Stimulated activated naive B cell treated with anti-CD40 and anti-IgM and Interleukin-4, amounts not matched to agents 10 μg/mL and 1 μg/mL and 100 μg/mL, for 72 hours (primary cell): ENCODE results near the gene FEM1B.

Experiments
- ATAC-seq, 2 donors: fragments of 150-1000 bp; cut with Tn5 transposase; replicated peaks; 2 replicates each; pipeline ENCODE4 v1.10.0; 2021; ENCODE audit warnings: moderate library complexity in 1 of 2
- DNase-seq: peaks from one replicate; pipeline ENCODE4 v3.0.0; 2021
- H3K27ac Mint-ChIP-seq: one replicate; pipeline ENCODE4 v1.8.0; 2022; ENCODE audit warnings: mild to moderate bottlenecking, mixed read lengths
- H3K27me3 Mint-ChIP-seq, 2 donors: one replicate each; pipeline ENCODE4 v1.8.0; 2022; ENCODE audit warnings: mixed read lengths in 2 of 2
- H3K36me3 Mint-ChIP-seq, 2 donors: one replicate each; pipeline ENCODE4 v1.8.0; 2022; ENCODE audit warnings: mixed read lengths in 2 of 2, mild to moderate bottlenecking in 1 of 2
- H3K4me1 Mint-ChIP-seq, 2 donors: one replicate each; pipeline ENCODE4 v1.8.0; 2022; ENCODE audit warnings: mixed read lengths in 2 of 2, mild to moderate bottlenecking in 1 of 2
- H3K4me3 Mint-ChIP-seq, 2 donors: one replicate each; pipeline ENCODE4 v1.8.0; 2022; ENCODE audit warnings: mild to moderate bottlenecking in 2 of 2, mixed read lengths in 2 of 2, moderate library complexity in 1 of 2
- H3K9me3 Mint-ChIP-seq, 2 donors: one replicate each; pipeline ENCODE4 v1.8.0; 2022; ENCODE audit warnings: mixed read lengths in 2 of 2, mild to moderate bottlenecking in 1 of 2

FEM1B gene

DNA sequence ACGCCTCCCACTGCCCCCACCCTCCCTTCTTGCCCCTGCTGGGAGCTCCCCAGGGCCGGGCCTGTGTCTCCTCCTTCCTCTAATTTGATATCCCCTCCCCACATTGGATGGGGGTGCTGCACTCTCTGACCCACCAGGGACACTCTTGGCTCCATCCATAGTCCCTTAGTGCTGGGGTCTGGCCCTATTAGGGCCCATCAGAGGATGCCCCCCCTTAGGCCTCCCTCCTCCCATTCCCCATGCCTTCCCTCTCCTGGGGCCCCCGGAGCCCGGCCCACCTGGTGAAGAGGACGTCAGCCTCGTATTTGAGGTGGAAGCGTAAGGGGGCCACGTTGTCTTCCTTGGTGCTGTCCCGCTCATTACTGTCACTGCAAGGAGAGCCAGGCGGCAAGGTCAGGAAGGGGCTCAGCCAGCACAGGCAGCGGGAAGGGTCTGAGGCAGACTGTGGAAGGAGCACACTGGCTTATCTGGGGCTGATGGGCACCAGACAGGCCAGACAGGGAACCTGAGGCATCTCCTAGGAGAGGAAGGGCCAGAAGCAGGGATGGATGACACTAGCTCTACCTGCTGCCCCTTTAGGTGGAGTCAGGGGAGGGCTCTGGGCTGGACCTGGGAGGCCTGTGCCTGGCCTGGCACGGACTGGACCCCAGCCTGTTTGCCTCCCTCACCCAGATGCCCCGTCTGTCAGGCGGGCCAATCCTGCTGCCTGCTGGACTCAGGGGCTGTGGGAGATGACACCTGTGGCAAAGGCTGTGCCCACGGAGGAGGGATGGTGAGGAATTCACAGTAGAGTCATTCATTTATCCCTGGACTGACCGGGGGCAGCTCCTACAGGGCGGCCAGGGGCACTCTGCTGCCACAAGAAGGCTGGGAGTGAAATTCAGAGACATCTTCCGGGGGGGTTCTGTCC, 36.2 kb downstream of the FEM1B start:
- Mint-ChIP-seq H3K4me1 (peaks cover 0 to 6% of the 10 kb centered on the region in 2 donors), H3K36me3 (no peaks in the 10 kb centered on the region), H3K9me3 (no peaks in the 10 kb centered on the region), H3K27me3 (peaks cover 0 to 11% of the 10 kb centered on the region in 2 donors), H3K27ac (no peak overlapping the region), H3K4me3 (no peak overlapping the region)
- DNase-seq (no peak), ATAC-seq (no peak)

DNA sequence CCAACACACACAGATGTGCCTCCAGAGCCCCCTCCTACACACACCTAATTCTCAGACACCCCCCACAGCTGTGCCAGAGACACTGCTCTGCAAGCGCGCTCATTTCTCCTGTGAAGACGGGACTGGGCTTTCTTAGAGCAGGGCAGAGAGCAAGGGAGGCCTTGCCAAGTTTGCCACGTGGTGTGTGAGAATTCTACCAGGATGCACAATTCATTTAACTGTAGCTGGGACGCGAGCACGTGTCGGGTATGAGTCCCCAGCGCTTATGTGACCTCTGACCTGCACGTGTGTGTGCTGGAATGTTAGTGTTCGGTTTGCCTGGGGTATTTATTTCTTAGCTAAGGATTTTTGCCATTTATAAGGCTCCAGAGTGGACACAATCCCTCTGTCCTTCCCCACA, 37.0 kb downstream of the FEM1B start:
- ATAC-seq (no peak), DNase-seq (no peak)
- H3K9me3 Mint-ChIP-seq: no peaks in the 10 kb centered on the region
- peaks cover 0 to 6% of the 10 kb centered on the region in 2 donors for H3K4me1 Mint-ChIP-seq
- no peaks in the 10 kb centered on the region for H3K36me3 Mint-ChIP-seq
- H3K27me3 Mint-ChIP-seq: peaks cover 3 to 11% of the 10 kb centered on the region in 2 donors
- no peak overlapping the region for H3K4me3 Mint-ChIP-seq
- H3K27ac Mint-ChIP-seq: no peak overlapping the region

DNA sequence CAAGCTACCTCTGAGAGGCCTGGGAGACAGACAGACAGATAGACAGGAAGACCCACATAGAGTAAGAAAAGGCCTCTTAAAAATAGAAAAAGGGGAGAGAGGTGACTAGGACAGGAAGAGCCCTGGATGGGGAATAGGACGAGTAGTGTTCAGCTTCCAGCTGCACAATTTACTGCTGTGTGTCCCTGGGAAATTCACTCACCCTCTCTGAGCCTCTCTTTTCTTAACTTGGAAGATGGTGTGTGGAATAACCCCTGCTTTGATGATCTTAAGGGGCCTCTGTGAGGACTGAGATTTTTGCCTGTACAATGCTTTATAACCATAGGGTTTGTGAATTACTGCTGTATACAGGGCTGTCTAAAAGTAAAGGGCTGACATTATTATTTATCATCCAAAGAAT, 37.5 kb downstream of the FEM1B start:
- Mint-ChIP-seq H3K4me1 (peaks cover 0 to 6% of the 10 kb centered on the region in 2 donors), H3K27ac (no peak overlapping the region), H3K9me3 (no peaks in the 10 kb centered on the region), H3K27me3 (peaks cover 3 to 11% of the 10 kb centered on the region in 2 donors), H3K36me3 (no peaks in the 10 kb centered on the region), H3K4me3 (no peak overlapping the region)
- no peak for ATAC-seq
- no peak for DNase-seq

DNA sequence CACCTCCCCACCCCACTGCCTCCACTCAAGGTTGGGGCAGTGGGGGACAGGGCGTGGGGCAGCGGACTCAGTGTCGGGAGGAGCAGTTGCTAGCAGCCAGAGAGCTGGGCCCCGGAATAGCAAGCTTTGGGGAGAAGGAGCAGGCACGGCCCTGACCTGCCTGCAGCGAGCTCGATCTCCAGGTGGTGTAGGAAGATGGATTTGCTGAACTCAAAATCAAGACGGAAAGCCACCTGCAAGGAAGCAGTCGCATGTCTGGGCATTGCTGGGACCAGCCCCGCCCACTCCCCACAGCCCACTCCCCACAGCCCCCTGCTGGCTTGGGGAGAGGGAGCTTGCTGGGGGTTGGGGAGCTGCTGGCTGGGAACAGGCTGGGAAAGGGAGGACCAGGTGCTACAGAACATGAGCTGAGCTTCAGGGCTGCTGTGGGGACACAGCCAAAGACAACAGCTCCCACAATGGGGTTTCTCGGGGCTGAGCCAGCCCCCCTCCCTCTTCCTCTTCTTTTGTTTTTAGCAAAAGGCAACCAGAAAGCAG, 38.0 kb downstream of the FEM1B start:
- Mint-ChIP-seq H3K4me1 (peaks cover 0 to 3% of the 10 kb centered on the region in 2 donors), H3K4me3 (no peak overlapping the region), H3K27me3 (peaks cover 3 to 11% of the 10 kb centered on the region in 2 donors), H3K27ac (no peak overlapping the region), H3K9me3 (no peaks in the 10 kb centered on the region), H3K36me3 (no peaks in the 10 kb centered on the region)
- ATAC-seq (no peak), DNase-seq (no peak)

DNA sequence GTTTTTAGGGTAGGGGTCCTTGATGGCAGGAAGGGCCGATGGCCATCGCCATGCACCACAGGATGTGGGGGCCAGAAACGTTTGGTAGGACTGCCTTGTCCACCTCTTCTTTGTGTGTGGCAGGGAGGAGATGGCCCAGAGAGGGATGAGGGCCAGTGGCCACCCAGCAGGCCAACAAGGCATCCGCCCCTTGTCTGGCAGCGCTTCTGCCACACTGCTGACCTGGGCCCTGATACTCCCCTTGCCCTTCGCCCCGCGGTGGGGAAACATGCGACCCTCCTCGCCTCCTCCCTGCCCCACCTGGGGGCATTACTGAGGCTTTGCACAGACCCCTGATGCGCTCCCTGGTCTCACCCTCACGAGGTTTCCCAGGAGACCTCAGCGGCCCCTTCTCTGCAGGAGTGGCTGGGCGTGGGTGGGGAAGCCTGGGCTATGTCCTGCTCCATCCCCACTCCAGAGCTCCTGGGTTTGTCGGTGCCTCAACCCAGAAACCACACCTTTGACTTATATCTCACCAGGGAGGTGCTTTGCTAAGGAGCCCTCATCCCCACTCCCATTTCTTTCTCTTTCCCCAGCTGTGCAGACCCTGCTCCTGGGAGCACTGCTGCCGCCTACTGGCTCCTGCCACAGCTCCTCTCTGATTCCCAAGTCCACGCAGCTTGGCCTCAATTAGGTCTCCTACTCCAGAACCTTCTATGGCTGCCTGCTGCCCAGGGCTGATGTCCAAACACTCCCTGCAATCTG, 38.7 kb downstream of the FEM1B start:
- ATAC-seq (no peak), DNase-seq (no peak)
- H3K4me3 Mint-ChIP-seq: no peak overlapping the region
- no peaks in the 10 kb centered on the region for H3K4me1 Mint-ChIP-seq
- H3K27ac Mint-ChIP-seq: no peak overlapping the region
- peaks cover 3 to 11% of the 10 kb centered on the region in 2 donors for H3K27me3 Mint-ChIP-seq
- no peaks in the 10 kb centered on the region for H3K9me3 Mint-ChIP-seq
- no peaks in the 10 kb centered on the region for H3K36me3 Mint-ChIP-seq

DNA sequence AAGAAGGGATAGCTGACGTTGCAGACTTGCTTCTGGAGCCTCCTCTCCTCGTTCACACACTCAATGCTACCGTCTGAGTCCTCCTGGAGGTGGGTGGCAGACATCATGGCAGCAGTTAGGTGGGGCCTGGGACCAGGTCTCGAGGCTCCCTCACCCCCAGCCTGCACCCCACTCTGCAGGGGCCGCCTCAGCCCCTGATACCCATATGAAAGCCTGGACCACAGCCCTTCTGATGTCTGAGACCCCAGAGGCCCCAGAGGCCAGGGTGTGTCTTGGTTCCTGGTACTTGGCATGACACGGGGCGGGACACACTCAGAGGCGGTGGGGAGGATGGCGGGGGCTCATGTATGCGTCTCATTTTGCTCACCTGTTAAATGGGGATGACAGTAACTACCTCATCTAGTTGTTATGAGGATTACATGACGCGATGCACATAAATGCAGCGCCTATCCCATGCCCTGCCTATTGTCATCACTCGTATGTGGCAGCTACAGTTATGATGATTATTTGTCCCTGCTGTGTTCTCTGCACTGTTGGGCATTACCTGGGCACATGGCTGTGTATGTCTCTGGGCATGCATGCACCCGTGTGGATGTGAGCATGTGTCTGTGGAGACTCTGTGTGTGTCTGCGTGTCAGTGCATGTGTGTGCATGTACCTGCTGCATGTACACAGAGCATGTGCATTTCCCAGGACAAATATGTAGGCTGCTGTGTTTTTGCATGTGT, 39.9 kb downstream of the FEM1B start:
- no peak overlapping the region for H3K27ac Mint-ChIP-seq
- ATAC-seq: no peak
- H3K9me3 Mint-ChIP-seq: no peaks in the 10 kb centered on the region
- DNase-seq: no peak
- no peaks in the 10 kb centered on the region for H3K36me3 Mint-ChIP-seq
- H3K4me1 Mint-ChIP-seq: no peaks in the 10 kb centered on the region
- H3K27me3 Mint-ChIP-seq: peaks cover 3 to 11% of the 10 kb centered on the region in 2 donors
- no peak overlapping the region for H3K4me3 Mint-ChIP-seq

DNA sequence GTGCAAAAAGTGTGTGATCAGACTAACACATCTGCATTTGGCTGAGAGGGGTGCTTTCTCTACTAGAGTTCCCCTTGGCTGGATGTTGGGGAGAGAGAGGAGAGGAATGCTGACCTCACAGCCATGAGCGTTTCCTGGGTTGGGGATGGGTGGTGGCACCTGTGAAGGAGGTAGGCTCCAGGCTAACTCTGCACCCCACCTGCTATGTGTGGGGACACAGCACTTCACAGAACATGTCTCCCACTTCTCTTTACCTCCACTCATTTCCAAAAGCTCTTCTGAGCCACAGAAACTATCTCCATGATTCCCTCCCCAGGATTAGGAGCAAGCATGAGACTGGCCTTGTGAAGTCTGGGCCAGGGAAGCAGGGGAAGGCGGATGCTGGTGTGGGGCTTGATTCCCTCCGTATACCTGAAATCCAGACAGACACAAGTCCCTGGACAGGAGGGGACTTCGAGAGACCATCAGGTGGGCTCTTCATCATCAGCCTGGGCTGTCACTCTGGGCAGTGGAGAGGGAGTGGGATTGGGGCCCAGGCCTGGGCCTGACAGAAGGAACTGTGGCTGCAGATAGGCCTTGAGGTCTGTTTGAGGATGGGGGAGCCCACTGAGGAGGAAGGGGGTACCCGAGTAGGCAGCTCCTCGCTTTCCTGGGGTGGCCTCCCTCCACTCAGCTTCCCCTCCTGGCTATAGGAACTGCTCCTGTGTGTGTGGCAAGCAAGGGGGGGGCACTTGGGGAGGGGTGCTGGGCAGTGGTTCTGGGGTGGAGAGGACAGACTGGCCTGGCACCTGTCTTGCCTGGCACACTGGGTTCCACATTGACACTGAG, 40.7 kb downstream of the FEM1B start:
- DNase-seq (no peak), ATAC-seq (no peak)
- H3K9me3 Mint-ChIP-seq: no peaks in the 10 kb centered on the region
- H3K4me1 Mint-ChIP-seq: no peaks in the 10 kb centered on the region
- no peak overlapping the region for H3K4me3 Mint-ChIP-seq
- no peaks in the 10 kb centered on the region for H3K36me3 Mint-ChIP-seq
- no peak overlapping the region for H3K27ac Mint-ChIP-seq
- peaks cover 3 to 11% of the 10 kb centered on the region in 2 donors for H3K27me3 Mint-ChIP-seq

DNA sequence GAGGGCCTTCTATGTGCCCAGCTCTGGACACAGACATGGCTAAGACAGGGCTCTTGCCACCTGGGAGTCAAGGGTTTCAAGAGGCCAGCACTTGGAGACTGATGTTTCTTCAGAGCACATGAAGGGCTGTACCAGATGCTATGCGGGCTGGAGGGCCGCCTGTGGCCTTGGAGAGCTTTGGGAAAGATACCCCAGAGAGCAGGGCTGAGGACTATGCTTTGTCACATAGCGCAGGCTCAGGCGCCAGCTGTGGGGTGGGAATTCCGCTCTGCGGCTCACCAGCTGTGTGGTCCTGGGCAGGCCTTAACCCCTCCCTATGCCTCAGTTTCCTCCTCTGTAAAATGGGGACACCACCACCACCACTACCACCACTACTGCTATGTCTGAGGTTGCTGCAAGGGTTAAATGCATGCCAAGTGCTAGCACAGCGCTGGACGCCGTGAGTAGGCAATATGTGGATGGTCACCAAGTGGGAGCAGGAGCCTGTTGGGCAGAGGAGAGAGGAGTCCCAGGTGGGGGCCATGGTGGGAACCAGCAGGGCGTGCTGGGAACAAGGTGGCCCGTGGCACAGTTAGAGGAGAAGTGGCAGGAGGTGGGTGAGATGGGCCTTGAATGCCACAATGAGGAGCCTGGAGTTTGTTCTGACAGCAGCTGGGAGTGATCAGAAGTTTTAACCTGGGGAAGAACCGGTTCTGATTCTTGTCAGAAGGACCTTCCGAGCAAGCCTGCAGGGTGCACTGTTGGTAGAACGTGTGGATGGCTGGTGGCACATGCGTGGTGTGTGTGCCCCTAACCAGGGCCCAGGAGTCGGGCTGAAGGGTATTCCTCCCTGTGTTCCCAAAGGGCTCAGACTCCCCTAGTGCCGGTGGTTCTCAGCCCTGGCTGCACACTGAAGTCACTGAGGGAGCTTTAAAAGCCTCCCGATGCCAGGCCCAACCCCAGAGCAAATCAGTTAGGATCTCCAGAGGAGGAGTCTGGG, 41.7 kb downstream of the FEM1B start:
- Mint-ChIP-seq H3K9me3 (no peaks in the 10 kb centered on the region), H3K27me3 (peaks cover 8 to 11% of the 10 kb centered on the region in 2 donors), H3K4me3 (no peak overlapping the region), H3K36me3 (no peaks in the 10 kb centered on the region), H3K27ac (no peak overlapping the region), H3K4me1 (no peaks in the 10 kb centered on the region)
- DNase-seq (no peak), ATAC-seq (no peak)

DNA sequence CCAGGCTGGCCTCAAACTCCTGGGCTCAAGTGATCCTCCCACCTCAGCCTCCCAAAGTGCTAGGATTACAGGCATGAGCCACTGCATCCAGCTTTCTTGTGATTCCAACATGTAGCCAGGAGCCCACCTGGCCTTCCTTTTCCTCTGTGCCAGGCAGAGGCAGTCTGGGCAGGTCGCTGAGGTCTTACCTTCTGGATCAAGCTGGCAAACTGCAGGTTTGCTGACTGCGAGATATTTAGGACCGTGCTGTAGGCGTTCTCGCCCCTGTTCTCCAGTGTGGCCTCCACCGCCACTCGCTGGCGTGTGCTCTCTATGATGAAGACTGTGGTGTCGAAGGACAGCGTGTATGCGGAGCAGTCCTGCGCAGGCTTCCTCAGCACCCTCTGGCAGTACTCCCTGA, 42.5 kb downstream of the FEM1B start:
- Mint-ChIP-seq H3K9me3 (no peaks in the 10 kb centered on the region), H3K27me3 (peaks cover 8 to 11% of the 10 kb centered on the region in 2 donors), H3K4me1 (no peaks in the 10 kb centered on the region), H3K27ac (no peak overlapping the region), H3K36me3 (no peaks in the 10 kb centered on the region), H3K4me3 (no peak overlapping the region)
- DNase-seq: no peak
- no peak for ATAC-seq

DNA sequence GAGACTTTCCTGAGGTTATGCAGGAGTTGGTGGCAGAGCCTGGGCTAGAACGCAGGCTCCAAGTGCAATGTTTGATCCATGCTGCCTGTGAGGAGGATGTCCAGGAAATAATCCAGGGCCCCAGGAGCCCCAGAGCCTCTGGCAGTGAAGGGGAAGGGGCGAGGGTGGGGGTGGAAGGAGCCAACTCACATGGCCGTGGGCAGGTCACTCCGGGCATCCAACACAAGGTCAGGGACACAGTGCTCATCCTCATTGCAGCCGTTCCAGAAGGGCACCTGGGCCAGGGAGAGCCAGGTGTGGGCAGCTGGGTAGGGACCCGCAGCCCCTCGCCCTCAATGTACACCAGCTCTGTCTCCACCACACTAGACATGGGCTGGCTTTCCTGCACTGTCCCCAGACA, 43.7 kb downstream of the FEM1B start:
- ATAC-seq: no peak
- no peak overlapping the region for H3K27ac Mint-ChIP-seq
- H3K9me3 Mint-ChIP-seq: no peaks in the 10 kb centered on the region
- H3K36me3 Mint-ChIP-seq: no peaks in the 10 kb centered on the region
- H3K4me1 Mint-ChIP-seq: no peaks in the 10 kb centered on the region
- no peak overlapping the region for H3K4me3 Mint-ChIP-seq
- no peak for DNase-seq
- H3K27me3 Mint-ChIP-seq: peaks cover 10% of the 10 kb centered on the region in 2 donors

DNA sequence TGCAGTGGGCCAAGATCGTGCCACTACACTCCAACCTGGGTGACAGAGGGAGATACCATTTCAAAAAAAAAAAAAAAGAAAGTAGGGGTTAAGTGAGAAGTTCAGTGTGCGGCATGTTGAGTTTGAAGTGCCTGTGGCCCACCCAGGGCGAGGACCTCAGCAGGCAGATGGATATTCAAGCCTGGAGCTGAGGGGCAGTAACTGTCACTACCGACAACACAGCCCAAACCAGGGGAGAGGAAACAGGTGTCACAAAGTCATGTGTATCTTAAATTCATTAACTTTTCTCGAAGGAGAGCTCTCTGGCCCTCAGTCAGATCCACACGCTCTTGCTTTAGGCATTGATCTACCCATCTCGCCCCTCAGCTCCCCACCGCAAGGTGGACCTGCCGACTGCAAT, 45.3 kb downstream of the FEM1B start:
- ATAC-seq (no peak), DNase-seq (no peak)
- H3K4me1 Mint-ChIP-seq: no peaks in the 10 kb centered on the region
- no peak overlapping the region for H3K27ac Mint-ChIP-seq
- H3K27me3 Mint-ChIP-seq: peaks cover 19 to 26% of the 10 kb centered on the region in 2 donors
- H3K36me3 Mint-ChIP-seq: no peaks in the 10 kb centered on the region
- H3K9me3 Mint-ChIP-seq: no peaks in the 10 kb centered on the region
- no peak overlapping the region for H3K4me3 Mint-ChIP-seq

DNA sequence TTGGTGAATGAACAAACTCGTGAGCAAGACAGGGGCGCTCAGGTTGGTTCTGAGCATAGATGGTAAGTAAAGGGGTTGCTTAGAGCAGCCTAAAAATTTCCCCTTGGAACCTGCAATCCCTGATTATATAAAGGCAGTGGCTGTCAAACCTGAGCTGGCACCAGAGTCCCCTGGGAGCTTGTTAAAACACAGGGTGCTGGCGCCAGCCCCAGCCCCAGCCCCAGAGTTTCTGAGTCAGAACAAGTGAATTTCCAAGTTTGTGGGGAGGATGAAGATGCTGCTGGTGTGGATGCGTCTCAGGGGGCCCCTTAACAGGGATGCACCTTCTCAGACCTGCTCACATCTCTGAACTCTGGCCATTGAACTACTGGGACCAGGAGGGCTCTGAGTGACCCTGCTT, 48.2 kb downstream of the FEM1B start:
- no peaks in the 10 kb centered on the region for H3K36me3 Mint-ChIP-seq
- no peak for DNase-seq
- ATAC-seq: no peak

More for the DNA sequence above, 48.2 kb downstream of the FEM1B start:
- Mint-ChIP-seq H3K27me3 (peaks cover 30 to 33% of the 10 kb centered on the region in 2 donors), H3K4me1 (no peaks in the 10 kb centered on the region), H3K27ac (no peak overlapping the region), H3K9me3 (no peaks in the 10 kb centered on the region), H3K4me3 (no peak overlapping the region)
